ENCODE measurements around the gene GRPEL1.
"Not testable (repeated sequence)": the region's sequence is repeated elsewhere in the genome, so short reads cannot be mapped to it uniquely, and the experiment has no call there.

Gene GRPEL1

DNA sequence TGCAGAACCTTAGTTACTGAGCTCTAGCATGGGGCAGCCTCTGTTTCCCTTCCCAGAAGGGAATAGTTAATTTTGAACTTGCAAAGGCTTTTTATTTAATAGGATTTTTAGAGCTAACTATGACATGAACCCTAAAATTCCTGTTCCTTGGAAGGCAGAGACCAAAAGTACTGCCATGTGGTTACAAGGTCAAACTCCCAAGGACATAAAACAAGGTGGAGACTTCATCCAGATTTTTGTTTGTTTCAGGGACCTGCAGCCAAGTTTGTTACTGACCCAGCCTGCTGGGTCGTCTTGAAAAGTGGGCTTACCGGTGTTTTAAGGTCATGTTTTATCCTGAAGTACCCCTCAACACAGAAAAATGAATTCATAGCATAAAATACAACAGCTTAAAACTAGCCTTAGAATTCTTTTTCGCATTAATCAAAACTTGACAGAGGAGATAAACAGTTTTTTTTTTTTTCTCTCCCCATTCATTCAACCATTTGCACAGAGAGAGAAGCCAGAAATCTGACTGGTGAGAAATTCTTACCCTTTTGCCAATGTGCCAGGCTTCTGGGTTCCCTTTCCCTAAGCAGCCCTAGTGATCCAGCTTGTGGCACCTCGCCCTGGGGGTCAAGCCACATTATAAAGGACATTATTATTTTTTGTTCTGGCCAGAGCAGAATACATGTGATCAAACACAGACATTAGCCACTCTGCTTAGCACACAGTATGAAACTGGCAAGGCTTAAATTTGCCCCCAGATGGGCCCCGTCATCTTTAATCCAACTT, 21.5 kb upstream of the GRPEL1 start:
- no peak for DNase-seq

DNA sequence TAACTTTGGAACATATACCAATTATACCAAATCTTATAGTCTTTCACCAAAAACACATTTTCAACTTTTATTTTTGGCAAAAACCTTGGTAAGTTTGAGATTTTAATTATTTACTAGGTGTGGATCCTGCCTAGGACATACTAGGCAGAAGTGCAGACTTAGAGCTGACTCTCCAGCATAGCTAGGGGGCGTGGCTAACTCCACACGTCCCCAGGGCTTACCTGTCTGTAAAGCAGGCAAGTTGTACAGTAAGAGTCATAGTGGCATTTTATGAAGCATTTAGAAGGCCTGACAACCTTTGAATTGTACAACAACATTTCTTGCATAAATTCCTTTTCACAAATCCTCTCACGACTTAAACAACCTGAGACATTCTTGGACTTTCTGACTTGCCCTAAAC, 19.2 kb upstream of the GRPEL1 start:
- DNase-seq: no peak

DNA sequence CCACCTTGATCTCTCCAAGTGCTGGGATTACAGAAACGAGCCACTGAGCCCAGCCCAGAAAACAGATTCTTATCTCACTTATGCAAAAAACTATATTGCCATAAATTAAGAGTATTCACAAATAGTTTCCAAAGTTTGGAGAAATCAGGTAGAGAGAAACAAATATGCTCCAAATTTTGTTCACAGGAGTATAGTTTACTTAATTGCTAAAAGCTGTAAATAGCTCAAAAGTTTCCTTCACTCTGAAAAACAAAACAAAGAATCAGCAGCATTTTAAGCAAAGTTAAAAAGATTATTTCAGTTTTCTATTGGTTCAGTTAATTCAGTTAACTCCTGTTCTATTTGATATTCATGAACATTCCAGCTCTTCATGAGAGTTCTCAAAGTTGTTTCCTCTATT, 18.5 kb upstream of the GRPEL1 start:
- DNase-seq: no peak

DNA sequence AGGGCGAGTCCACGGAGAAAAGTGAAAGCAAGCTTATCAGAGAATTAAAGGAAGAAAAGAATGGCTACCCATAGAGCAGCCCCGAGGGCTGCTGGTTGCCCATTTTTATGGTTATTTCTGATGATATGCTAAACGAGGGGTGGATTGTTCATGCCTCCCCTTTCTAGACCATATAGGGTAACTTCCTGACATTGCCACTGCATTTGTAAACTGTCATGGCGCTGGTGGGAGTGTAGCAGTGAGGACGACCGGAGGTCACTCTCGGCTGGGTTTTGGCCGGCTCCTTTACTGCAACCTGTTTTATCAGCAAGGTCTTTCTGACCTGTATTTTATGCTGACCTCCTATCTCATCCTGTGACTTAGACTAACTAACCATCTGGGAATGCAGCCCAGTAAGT, 16.7 kb upstream of the GRPEL1 start:
- DNase-seq: not testable (repeated sequence)

DNA sequence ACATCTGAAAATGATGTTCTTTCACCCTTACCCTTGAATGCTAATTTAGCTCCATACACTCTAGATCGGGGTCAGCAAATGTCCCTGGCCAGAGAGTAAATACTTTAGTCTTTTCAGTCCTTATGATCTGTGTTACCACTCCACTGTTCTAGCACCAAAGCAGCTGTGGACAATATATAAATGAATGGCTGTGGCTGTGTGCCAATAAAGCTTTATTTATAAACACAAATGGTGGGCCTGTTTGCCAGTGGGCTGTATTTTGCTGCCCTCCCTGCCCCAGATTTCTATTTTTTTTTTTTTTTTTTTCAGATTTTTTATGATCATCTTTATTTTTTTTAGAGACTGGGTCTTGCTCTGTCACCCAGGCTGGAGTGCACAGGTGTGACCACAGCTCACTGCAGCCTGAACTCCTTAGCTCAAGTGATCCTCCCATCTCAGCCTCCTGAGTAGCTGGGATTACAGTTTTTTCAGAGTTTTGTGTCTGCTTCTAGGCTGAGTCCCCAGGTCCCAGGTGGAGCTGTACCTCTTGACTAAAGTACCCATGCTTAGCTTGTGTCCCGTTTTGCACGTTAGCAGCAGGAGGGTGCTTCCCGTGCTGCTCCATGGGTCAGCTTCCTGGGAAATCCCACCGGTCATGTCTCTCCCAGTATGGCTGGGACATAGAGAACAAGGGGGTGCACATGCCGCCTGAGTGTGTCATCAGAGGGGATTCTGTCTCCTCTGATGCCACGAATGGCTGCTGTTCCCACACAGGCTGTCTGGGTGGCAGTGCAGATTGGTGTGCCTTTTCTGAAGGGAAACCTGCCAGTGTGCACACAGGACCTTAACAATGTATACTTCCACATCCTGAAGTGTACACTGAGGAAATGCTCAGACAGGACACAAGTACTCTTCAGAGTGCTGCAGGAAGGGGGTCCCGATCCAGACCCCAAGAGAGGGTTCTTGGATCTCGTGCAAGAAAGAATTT, 16.0 kb upstream of the GRPEL1 start:
- DNase-seq: no peak

DNA sequence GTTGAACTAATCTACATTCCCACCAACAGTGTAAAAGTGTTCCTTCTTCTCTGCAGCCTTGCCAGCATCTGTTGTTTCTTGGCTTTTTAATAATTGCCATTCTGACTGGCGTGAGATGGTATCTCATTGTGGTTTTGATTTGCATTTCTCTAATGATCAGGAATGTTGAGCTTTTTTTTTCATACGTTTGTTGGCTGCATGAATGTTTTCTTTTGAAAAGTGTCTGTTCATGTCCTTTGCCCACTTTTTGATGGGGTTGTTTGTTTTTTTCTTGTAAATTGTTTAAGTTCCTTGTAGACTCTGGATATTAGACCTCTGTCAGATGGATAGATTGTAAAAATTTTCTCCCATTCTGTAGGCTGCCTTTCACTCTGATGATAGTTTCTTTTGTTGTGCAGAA, 12.0 kb upstream of the GRPEL1 start:
- not testable (repeated sequence) for DNase-seq

DNA sequence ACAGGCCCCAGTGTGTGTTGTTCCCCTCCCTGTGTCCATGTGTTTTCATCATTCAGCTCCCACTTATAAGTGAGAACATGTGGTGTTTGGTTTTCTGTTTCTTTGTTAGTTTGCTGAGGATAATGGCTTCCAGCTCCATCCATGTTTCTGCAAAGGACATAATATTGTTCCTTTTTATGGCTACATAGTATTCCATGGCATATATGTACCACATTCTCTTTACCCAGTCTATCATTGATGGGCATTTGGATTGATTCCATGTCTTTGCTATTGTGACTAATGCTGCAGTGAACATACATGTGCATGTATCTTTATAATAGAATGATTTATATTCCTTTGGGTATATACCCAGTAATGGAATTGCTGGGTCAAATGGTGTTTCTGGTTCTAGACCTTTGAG, 11.6 kb upstream of the GRPEL1 start:
- DNase-seq: not testable (repeated sequence)

DNA sequence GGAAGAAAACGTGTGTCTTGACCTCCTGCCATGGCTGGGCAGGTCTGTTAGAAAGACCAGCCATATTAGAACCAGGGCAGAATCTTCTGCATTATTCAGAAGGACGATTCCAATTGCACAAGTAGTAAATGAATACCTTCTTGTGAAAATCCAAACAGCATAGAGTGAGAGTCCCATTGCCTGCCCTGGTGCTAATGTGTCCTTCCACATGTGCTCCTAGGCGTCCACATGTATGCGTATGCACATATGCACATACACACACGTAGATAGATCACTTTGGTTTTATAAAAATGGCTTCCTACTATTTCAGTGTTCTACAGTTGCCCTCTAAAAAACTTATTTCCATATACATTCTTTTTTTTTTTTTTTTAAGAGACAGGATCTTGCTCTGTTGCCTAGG, 10.2 kb upstream of the GRPEL1 start:
- no peak for DNase-seq

DNA sequence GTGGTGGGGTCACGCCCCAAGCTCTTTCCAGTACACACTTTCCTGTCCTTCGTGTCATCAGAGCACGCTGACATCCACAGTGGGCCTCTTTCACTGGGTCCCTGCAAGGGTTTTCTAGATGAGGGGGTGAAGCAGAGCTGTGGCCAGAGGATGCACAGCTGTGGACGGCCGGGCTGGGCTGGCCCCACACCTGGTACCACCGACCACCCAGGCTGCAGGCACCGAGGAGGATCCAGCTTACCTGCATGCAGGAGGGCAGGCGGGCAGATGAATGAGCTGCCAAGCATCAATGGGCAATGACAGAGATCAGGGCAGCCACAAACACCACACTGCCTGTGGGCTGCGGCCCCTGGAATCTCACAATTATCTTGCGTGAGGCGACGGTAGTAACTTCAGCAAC, 9.5 kb upstream of the GRPEL1 start:
- no peak for DNase-seq

DNA sequence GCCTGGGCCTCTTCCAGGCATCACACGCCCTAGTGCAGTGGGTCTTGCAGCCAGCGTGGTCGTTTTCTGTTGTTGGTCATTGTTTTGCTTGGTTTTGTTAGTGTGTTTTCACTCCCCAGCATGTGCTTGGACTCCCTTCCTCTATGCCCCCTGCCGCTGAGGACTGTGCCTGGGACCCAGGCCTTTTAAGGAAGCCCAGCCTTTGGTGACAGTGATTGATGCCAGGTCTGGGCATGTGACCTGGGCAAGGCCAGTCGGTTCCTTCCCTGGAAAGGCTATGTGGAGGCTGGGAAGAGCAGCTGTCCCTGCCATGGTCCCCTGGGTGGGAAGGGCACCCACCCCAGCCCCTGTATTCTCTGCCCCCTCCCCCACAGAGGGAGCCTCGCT, 8.8 kb upstream of the GRPEL1 start:
- DNase-seq: no peak

DNA sequence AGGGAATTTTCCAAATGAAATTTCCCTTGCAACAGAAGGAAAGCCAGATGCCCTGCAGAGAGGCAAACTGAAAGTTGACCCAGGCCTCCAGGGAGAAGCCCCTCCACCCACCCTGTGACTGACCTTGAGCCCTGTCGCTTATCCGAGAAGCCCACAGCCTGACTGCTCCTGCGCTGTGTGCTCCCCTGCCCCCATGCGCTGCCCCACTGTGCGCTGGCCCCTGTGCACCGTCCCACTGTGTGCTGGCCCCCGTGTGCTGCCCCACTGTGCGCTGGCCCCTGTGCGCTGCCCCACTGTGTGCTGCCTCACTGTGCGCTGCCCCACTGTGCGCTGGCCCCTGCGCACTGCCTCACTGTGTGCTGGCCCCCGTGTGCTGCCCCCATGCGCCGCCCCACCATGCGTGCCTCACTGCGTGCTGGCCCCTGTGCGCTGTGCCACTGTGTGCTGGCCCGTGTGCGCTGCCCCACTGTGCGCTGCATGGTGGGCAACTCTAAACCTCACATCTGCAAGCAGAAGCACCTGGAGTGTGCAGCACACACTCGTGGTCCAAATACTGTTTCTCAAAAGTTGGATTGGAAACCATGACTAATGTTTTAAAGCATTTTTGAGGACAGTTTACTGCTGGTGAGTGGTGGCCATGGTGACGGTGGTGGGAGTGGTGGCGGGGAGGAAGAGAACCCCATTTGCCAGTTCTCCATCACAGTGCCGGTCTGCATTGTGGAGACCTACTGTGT, 8.3 kb upstream of the GRPEL1 start:
- peak; percentile 10 for DNase-seq

DNA sequence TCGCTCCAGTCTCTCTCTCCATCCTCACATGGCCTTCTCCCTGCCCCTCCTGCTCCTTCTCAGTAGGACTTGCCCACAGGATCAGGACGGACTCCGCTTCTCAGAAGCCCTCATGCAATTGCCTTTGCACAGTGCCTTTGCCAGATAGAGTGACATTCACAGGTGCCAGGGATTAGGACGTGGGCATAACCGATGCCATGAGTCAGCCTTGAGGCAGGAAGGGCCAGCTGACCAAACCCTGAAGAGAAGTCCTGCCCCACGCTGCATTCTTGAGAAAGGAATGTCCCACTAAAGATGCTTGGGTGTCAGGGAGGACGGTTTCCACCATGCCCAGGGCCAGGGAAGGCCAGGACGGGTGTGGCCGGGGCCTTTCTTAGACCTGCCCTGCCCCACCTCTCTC, 6.6 kb upstream of the GRPEL1 start:
- DNase-seq: no peak

DNA sequence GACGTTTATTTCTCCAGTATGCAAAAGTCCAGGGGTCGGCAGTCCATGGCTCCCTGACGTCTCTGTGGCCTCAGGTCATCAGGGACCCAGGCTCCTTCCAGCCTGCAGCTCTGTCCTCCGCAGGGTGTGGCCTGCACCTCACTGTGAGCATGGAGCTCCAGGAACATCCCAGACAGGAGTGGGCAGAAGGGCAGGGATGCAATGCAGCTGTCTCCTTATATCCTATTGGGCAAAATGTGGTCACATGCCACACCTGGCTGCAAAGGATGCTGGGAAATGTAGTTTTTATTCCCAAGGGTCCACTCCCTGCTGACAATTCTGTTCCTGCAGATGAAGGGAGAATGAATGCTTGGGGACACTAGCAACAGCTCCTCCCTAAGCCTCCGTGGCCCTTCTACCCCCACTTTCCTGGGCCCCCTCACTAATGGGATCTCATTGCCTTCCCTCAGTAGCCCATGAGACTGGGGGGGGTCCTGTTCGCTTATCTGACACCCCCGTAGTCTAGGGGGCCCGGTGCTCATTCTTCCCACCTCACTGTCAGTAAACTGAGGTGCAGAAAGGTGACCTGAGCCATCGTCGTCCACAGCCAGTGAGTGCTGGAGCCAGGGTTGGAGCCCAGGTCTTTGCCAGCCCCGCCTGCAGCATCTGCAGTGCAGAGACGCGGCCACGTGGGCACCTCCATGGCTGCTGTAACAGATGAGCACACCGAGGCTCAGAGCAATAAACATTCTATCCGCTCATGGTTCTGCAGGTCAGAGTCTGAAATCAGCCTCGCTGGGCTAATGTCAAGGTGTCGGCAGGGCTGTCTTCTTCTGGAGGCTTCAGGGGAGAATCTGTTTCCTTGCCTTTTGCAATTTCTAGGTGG, 5.9 kb upstream of the GRPEL1 start:
- DNase-seq: peak; percentile 30

DNA sequence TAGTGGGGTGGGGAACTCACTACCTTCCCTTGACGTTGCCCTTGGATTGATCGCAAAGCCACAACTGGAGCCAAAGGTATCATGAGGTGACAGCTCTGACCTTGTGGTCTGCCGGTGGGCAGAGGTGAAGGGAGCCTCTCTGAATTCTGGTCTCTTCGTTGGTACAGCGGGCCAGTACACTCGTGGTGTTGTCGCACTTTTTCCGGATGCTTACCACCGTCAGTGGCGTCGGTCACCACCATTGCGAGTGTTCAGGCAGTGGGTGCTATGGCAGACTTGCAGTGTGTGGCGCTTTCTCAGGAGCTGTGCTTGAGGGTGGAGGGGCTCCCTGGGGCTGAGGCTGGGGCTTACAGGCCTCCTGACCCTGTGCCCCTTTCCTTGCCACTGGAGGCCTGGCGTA, 5.2 kb upstream of the GRPEL1 start:
- no peak for DNase-seq

DNA sequence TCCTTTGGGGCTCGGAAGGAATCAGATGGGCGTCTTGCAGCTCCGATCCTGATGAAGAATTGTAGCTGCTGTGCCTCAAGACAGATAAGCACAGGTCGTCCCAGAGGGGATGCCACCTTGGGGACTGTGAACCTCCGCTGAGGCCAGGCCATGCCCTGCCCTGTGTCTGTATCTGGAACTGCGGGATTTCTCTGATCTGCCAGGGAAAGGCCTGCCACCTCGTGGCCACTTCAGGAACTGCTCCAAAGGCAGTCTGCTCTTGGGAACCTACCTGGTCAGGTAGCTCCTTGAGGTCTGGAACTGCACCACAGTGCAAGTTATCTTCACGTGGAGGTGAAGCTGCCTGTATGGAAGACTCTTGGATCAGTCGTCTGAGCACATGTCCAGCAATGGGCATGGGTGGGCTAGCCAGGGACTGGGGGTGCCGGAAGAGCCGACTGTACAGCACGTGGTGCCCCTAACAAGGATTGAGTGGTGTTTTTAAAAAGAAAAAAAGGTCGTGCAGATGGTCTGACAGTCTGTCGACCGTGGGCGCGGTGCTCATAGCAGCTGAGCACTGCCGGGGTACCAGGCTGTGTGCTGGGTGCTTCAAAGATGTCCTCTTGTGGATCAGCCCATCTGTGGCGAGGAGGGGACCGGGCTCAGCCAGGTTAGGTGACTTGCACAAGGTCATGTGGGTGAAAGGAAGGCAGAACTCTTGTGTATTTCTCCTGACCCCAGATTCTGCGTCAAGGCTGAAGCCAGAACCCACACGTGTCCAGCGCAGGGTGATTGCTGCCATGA, 3.1 kb upstream of the GRPEL1 start:
- peak; percentile 84 for DNase-seq

DNA sequence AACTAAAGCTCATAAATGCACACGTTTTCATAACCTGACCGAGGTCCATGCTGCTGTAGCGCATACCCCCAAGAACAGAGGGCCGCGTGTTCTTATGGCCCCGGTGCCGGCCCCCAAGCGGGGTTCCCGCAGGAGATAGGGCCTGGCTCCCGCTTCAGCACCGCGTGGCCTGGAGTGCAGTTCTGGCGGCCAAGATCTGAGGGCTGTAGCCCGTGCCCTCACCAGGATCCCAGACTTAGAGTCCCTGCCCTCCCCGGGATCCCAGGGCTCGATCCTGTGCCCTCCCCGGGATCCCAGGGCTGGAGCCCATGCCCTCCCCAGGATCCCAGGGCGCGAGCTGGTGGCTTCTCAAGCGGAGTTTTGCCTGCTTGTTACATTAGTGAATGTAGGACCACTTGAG, 1.0 kb upstream of the GRPEL1 start:
- peak; percentile 23 for DNase-seq

DNA sequence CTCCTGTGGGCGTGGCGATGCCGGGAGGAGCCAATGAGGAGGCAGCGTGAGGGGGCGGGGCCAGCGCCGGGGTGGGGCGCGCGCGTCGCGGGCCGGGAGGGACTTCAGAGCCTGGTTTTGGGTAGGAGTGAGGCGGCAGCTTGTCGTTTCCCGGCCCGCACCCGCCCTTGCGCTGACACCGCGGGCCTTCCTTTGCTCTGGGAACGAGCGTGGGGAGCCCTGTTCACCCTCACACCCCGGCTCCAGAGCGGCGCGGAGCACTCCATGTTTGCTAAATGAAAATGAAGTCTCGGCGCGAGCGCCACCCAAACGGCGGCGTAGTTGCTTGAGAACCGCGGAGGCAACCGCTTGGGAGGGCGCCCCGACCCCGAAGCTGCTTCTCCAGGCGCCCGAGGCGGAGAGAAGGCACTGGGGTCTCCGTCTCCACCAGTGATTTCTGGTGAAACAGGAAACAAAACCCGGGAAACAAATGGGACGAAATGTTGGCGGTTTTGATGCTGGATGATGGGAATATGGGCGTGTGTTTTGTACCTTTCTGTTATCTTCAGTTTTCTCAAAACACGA, 497 bp upstream of the GRPEL1 start:
- no peak for DNase-seq

DNA sequence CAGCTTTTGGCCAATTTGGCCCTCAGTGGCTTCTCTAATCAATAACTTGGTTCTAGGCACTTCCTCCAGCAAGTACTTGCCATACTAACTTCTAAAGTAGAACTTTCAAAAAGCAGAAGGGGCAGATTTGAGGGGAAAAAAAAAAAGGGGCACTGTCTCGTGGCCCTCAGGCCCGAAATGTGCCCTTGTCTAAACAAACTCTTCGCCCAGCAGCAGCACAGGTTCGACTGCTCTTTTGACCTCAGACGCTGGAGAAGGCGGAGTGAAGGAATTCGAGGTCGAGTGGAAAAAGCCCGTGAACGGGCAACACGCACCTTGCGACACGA, 775 bp downstream of the GRPEL1 start:
- no peak for DNase-seq

DNA sequence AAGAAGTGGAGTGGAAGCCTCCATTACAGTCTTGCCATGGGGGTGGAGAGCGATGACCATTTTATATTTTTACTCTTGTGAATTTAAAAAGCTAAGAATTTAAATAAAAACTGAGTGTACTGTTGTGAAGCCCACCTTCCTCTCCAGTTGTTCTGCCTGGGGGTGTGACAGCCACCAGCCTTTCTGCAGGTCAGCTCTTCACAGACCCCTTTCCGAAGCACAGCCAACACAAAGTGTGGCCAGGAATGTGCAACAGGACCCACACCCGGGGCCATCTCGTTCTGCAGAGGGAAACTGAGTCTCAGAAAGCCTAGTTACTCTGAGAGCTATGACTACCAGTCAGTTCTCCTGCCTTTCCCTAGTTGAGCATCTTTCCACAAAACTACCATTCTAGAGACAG, 1.4 kb downstream of the GRPEL1 start:
- DNase-seq: no peak

DNA sequence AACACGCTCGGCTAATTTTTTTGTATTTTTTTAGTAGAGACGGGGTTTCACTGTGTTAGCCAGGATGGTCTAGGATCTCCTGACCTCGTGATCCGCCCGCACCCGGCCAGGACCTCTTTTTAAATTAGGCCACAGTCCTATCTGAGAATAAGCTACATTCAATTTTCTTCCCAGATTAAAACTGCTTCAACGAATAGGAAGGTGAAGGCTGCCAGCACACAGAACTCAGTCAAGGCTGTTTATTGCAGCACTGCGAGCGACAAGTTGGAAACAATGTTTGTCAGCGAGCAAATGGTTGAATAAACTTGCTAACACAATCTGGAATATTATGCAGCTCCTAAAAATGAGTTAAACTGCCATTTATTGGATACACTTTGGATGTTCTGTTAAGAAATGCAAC, 1.9 kb downstream of the GRPEL1 start:
- DNase-seq: no peak

DNA sequence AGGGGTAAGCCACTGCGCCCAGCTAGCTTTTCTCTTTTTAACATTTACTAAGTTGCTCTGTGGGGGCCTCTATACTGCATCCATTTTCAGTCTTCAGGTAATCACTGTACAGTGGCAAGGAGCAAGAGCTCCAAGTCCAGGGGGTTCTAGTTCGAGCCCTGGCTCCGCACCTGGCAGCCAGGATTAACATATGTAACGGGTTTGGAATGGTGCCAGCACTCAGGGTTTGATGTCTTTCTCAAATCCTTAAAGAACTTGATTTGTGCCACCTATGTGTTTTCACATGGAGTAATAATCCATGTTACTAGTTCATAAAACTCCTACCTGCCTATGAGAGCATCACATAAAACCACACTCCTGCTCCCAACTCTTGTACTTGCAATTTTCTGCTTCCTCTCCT, 4.5 kb downstream of the GRPEL1 start:
- no peak for DNase-seq

DNA sequence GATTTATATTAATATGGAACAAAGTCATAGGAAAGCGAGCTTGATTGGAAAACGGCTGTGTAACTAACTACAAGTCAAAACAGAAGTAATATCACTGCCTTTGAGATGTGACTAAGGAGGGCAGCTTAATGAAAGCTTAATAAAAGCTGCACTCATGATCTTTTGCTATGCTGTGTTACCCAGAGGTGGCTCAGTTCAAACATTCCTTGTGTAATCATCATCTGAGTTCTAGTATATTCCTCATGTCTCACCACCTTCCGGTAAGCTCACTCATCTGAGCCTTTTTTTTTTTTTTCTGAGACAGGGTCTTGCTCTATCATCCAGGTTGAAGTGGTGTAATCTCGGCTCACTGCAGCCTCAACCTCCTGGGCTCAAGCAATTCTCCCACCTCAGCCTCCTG, 5.0 kb downstream of the GRPEL1 start:
- no peak for DNase-seq

All from suppressor macrophage treated with lipopolysaccharide for 4 hours (primary cell).